Ureter (tissue), 1 donor: ENCODE data around the gene MBOAT7. TPM values are rescaled to one million over a fixed set of nuclear protein-coding genes. Genes with fewer than 3 reads are reported as not detected.

Experiments
- DNase-seq: peaks from one replicate; pipeline ENCODE4 v3.0.0-alpha.2; 2020; ENCODE audit warnings: low spot score
- total RNA-seq: library from RNA; stranded (reverse); gene quantifications from one replicate; pipeline ENCODE4 v1.2.4, GENCODE V29; 2023
- donor health status: DM: yes; HTN: yes; CAD: no.

Gene MBOAT7
- total RNA-seq, 1 donor from 2014 or later = 175 TPM

GRCh38 chr19:54142166-54142780, 47.1 kb downstream of the MBOAT7 start:
- no peak for DNase-seq

DNA sequence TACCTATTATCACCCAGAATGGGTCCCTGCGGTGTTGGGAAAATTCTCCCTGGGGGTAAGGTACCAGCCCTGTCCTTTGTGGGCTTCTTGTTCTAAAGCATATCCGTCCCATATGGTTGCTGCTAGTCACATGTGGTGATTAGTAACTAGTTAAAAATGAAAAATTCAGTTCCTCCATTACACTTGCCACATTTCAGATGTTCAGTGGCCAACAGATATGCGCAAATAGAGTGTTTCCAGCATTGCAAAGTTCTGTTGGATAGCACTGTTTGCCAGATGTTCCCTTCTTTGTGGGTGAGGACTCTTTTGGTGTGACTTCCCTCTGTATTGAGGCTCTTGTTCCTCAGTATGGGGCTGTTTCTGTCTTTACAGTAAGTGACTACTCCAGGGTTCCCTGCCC, 48.0 kb downstream of the MBOAT7 start:
- no peak for DNase-seq

- no peak for DNase-seq
Observed at GRCh38 chr19:54138489-54139256, 50.7 kb downstream of the MBOAT7 start.

DNA sequence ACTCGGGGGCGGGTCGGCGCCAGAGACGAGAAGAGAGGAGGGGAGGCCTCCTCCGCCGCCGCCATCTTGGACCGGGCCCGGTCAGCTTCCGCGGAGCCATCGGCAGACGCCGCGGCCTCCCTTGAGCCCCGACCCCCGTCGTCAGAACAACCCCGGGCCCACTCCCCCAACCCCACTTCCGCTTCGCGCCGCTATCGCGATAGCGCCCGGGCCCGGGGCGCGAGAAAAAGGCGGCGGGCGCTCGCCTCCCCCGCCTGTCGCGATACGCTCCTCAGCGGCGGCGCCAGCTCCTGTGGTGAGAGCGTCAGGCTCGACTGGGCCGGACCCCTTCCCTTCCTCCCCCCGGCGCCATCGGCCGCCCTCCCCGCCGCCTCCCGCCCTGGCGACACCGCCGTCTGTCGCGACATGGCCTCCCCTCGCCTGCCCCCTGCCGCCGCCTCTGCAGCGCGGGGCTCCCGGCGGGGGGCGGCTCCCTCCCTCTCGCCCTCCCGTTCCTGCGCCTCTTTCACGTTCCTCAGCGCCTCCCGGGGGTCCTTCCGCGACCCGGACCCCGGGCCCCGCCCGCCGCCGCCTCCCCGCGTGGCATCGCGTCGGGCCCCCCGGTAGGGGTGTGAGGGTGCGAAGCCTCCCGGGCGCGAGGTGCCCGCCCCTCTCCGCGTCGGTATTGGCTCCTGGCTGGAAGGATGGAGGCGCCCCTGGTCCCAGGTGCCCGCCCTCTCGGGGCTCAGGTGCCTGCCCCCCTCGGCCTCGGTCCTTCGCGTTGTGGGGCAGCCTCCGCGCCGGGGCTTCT, 51.5 kb downstream of the MBOAT7 start, which contains the start of gene CNOT3:
Gene CNOT3, plus strand, starts transcription at position 64 of the 790 bp plus-strand sequence. CDS start 5,217 bp downstream, outside the sequence.
- peak; percentile 63 for DNase-seq

DNA sequence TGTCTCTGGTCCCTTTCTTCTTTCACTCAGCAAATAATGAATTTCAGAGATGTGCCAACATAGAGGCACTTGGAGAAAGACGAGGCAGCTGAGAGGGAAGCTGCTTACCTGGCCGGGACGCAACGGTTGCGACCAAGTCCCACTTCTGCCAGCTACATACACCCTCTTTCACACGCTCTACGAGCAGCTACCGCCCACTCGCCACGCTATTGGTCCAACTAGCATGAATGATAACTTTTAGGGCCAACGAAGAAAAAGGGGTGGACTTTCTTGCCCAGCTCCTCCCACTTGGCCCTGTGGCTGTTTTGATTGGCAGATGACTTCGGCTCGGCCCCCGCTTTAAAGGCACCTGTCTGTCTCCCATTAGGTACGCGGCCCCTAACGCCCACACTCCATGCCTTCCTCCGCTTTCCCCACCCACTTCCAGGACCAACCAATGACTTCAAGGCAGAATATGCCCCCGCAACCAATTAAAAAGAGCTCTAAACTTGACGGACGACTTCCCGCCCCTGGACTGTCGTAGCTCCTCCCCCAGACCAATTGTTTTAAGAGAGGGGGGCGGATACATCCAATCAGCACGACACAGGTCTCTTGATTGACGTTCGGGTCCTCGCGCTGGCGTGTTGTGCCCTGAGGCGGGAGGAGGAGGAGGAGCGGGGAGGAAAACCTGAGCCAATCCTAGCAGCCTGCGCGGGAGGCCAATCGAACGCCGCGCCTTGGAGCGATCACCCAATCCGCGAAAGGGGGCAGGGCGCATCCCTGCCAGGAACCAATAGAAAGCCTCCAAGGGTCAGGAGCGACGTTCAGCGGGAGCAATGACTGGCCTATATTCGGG, 52.3 kb downstream of the MBOAT7 start:
- DNase-seq = peak; percentile 100

DNA sequence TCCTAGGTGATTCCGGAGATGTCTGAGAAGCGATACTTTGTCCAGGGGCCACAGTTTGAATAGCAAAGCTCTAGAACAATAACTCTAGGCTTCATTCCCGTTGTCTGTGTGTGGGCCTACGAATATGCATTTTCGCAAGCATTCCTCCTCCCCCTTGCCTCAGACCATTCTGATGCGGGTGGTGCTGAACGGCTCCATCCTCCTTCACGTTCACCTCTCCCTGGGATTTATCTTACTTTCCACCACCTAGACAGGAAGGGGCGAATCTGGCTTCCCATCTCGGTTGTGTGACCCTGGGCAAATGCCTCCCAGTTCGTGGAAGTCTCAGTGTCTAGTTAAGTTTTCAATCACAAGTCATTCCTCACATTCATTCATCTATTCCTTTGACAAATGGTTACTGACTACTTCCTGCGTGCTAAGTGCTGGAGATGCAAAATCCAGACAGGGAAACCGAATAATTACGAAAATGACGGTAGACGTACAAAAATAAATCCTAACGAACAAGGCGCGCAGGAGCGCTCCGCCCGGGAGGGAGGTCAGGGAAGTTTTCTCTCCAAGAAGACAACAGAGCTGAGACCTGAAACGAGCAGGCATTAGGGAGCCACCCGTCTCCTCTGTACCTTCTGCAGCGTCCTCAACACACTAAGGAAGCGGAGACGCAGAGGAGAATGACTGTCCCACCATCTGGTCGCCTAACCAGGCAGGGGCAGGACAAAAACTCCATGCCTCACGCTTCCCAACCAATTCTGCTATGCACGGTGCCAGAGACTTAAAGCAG, 53.1 kb downstream of the MBOAT7 start:
- no peak for DNase-seq

- no peak for DNase-seq
Observed at GRCh38 chr19:54133957-54134590, 55.3 kb downstream of the MBOAT7 start.

DNA sequence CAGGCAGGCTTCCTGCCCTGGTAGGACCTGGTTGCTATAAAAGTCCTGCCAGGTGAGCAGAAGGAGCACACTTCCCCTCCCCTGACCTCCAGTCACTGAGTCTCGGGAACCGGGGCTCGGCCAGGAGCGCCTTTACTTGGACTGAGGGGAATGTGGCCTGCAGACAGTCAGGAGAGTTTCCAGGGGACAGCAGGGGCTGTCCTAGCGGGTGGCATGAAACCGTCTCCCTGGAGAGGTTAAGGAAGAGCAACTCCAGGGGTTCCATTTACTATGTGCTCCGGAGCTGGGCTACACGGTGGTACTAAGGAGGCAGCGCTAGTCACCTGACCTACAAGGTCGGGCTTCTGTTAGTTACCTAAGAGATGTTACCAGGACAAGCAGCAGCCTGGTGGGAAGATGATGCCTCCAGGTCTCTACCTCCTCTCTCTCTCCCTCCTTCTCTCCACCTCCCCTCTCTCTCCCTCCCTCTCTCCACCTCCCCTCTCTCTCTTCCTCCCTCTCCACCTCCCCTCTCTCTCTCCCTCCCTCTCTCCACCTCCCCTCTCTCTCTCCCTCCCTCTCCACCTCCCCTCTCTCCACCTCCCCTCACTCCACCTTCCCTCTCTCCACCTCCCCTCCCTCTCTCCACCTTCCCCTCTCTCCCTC, 55.9 kb downstream of the MBOAT7 start:
- DNase-seq = peak; percentile 89

GRCh38 chr19:54129617-54129996, 59.8 kb downstream of the MBOAT7 start:
- DNase-seq = no peak

GRCh38 chr19:54128796-54129616, 60.4 kb downstream of the MBOAT7 start:
- no peak for DNase-seq

DNA sequence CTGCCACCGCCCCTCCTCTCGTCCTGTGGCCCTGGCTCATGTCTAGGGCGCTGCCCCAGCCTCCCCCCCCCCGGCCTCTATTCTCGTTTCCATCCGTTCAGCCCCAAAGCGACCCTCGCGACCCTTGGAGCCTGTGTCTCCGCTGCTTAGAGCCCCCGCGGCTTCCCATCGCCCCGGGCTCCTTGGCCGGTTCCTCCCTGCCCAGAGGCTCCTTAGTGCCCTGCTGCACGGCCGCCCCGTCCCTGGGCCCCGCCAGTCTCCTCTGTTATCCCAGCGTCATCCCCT, 61.0 kb downstream of the MBOAT7 start:
- no peak for DNase-seq

DNA sequence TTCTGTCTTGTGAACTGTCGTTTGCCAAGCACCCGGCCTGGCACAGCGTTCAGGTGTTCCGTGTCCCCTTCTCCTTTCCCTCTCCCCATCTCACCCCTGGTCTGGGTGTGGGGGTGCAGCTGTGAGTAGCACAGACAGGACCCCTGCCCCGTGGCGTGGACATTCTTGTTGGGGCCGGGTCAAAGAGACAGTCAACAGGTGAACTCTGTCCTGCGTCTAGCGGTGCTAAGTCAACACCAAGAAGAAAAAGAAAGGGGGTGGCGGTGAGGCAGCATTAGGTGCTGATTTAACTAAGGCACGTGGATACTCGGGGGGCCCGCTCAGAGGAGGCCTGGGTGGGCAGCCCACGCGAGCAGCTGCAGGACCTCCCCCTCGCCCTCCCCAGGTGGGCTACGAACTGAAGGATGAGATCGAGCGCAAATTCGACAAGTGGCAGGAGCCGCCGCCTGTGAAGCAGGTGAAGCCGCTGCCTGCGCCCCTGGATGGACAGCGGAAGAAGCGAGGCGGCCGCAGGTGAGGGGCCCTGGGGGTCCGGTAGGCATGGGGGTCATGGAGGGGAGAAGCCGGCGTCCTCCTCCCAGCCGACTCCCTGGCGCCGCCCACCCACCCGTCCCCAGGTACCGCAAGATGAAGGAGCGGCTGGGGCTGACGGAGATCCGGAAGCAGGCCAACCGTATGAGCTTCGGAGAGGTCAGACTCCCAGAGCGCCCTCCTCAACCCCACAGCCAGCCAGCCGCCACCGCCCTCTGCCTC, 61.5 kb downstream of the MBOAT7 start:
- DNase-seq = no peak

DNA sequence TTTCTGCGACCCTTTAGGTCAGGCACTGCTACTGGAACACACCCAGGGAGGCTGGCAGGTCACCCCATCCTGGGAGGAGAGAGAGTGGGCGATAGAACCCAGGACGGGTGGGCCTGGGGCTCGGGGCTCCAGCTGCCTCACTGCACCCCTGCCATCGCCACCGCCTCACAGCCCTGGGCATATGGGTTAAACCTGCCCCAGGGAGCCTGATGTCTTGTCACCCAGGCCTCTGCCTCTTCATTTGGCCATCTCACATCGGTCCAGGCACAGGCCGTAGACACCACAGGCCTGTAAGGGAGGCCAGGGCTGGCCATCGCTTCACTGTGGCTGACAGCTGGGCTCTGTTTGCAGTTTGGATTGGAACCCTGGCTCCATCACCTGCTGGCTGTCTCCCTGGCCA, 63.7 kb downstream of the MBOAT7 start:
- DNase-seq = no peak

- no peak for DNase-seq
Observed at GRCh38 chr19:54124393-54124792, 65.0 kb downstream of the MBOAT7 start.

DNA sequence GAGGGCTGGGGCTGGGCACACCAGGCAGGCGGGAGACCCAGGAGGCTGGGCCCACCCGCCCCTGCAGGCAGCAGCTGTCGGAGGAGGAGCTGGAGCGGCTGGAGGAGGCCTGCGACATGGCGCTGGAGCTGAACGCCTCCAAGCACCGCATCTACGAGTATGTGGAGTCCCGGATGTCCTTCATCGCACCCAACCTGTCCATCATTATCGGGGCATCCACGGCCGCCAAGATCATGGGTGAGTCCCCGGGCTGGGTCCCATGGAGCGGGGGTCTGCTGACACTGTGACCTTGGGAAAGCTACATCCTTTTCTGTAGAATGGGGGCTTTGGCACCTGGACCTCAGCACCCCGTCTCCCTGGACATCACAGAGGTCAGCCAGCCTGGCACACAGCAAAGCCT, 65.7 kb downstream of the MBOAT7 start:
- DNase-seq = no peak
